ENCODE data around the gene TMTC1.

Gene TMTC1

DNA sequence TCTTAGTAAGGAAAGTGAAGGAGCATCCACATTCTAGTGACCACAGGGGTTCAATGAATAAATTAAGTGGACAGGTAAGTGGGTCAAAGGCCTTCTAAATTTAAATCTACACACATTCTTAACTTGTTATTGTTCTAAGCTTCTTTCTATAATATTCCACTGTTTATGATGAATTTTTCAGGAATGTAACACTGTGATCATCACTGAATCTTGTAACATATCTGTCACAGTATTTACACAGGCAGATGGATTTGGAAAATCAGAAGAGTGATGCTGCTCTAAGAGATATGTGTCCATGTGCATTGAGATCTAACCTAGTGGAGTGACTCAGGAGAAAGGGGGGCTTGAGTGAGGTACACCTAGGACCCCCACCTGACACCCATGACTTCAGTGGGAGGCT is 170.8 kb downstream of the TMTC1 start:
- DNase-seq (ENCODE audit: low spot score): no peak

DNA sequence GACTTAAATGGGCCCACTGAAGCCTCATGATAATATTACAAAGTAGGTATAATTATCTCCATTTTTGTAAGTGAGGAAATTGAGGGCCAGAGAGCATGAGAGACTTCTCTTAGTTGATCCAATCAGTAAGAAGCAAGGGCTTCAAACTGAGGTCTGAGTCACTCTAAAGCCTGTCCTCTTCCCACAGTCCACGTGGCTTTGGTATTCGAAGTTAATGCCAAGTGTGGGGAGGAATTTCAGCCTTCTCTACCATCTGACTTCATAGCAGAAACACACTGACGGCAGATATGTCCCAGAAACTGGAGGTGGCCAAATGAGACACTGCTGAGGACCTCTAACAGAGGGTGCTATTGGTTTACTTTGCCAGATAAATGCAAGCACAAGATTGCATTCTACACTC is 171.8 kb downstream of the TMTC1 start:
- peak; percentile 39 for DNase-seq (ENCODE audit: low spot score)

- DNase-seq (ENCODE audit: low spot score): no peak
Measured at GRCh38 chr12:29610473-29611170, 173.1 kb downstream of the TMTC1 start.

- no peak for DNase-seq (ENCODE audit: low spot score)
Measured at GRCh38 chr12:29609431-29610215, 174.1 kb downstream of the TMTC1 start.

DNA sequence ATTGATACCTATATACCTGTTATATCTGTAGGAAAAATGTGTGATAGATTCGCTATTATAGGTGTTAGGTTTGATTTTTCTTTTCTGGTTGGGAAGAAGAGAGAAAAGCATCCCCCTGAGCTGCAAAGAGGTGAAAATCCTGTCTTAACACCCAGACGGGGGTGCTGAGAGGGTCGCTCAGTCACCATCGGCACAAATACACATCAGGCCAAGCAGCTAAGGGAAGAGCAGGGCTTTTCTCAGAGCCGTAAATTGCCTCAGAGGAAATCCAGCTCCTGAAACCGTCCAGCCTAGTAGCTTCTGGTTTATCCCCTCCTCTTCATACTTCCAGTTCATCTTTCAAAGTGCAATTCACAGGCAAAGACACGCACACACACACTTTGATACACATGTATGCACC is 175.2 kb downstream of the TMTC1 start:
- DNase-seq (ENCODE audit: low spot score): no peak

GRCh38 chr12:29599381-29599780 is 184.4 kb downstream of the TMTC1 start:
- peak; percentile 30 for DNase-seq (ENCODE audit: low spot score)

DNA sequence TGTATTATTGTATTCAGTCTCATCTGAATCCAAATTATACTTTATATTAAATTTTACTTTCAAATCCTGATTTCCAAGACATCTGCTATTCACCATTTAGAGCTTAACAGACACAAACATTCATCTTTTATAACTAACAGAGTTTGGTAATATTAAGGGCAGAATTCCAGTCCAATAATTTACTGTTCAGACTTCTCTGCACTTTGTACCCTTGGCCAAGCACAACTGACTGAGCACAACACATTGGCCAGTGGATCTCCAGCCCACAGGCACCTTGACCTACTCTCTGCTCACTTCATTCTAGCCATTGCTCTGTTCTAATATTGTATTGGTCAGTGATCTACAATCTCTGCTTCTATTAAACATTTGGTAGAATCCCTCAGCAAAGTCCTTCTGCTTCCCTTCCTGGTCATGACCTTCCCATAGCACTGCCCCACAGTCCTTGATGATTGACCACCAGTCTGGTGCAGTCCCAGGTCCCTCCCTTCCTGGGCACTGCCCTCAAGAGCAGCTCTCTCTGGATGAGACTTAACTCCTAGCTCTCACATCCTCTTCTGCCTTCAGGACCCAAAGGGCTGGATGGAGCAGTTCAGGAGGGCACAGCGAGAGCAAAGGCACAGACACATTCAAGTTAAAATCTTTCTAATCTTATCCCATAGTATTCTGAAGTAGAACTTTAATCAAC is 188.5 kb downstream of the TMTC1 start:
- DNase-seq (ENCODE audit: low spot score): no peak

DNA sequence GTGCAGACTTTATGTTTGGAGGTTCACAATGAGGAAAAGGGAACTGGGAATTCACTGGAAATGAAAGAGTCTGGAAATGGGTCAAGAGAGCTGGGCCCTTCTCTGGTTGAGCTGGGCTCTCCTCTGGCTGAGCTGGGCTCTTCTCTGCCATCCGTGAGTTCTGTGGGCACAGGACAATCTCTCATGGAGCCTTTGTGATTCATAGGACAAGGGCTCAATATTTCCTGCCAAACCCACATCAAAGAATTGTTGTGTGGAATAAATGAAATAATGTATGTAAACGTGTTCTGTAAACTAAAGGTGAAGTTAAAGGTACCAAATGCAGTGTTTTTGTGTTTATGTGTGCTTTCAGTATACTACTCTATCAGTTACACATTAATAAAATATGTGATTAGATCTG is 190.7 kb downstream of the TMTC1 start:
- no peak for DNase-seq (ENCODE audit: low spot score)

DNA sequence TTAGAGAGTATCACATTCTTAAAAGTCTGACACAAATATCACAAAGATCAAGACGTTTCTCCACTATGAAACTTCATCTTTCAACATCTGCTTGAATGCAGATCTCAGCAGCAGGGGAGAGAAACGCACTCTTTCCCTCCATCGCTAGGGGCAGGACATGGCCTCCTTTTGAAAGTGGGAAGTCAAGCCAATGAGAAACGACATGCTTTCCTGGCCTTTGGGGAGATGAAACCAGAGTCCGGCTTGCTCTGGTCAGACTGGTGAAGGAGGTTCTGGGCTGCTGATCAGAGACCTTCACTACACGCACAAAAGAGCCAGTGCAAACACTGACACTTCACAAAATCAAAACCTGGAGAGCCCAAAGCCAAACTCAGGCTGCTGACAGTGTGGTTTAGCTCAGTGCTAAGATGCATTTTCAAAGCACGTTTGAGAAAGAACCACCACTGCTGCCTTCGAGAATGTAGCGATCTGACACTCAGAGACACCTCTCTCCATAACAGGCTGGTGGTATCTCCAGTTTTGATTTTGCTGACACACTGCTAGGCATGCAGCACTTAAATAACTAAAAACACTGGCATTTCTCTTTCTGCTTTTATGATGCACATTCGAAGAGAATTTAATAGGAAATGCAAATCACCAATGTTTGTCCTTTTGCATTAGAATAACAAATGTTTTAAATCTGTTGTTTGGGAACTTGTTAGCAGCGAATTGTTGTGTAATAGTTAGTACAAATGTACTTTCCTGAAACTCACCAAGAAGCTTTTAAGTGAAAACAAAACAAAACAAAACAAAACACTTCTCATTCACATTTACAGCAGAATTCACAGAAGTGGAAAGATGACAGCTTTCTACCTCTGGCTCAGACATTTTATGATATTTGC is 192.4 kb downstream of the TMTC1 start:
- DNase-seq (ENCODE audit: low spot score): peak; percentile 55

- no peak for DNase-seq (ENCODE audit: low spot score)
Measured at GRCh38 chr12:29589851-29590250, 193.9 kb downstream of the TMTC1 start.

DNA sequence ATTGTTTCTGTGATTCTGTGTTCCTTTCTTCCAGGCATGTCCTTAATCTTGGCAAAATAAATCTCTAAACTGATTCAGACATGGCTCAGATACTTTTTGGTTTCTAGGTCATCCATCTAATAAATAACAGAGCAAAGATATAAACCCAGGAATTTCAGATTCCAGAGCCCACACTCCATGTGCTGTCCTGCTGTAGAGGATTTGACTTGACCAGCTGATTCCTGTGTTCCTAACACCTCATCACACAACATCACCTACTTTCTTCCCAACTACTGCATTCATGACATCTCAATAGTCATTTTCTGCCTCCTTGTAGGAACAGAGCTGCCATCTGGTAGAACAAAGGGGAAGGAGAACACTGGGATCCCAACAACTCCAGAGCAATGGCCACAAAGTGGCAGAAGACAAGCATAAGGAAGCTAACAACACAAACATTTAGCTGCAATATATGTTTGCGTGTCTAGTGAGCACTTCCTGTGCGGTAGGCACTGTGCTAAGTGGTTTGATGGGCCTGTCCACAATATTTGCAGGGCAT is 194.4 kb downstream of the TMTC1 start:
- DNase-seq (ENCODE audit: low spot score): no peak

- DNase-seq (ENCODE audit: low spot score): no peak
Measured at GRCh38 chr12:29582677-29583272, 201.0 kb downstream of the TMTC1 start.

- no peak for DNase-seq (ENCODE audit: low spot score)
Measured at GRCh38 chr12:29582146-29582545, 201.6 kb downstream of the TMTC1 start.

DNA sequence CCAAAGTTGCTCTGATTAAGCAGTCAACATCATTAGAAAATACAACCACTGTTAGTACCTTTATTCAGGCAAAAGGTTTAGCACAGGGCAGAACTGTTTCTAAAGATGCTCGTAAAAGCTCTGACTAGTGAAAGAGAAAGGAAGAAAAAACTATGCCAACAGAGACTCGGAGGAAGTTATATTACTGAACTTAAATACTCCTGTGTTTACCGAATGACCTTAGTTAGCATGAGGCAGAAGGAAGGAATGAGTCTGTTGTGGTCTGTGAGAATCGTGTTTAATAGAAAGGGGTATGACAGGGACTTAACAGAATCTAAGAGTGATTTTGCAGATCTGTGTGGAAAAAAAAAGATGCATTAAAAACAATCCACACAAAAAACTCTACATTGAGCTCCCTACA is 202.1 kb downstream of the TMTC1 start:
- no peak for DNase-seq (ENCODE audit: low spot score)

DNA sequence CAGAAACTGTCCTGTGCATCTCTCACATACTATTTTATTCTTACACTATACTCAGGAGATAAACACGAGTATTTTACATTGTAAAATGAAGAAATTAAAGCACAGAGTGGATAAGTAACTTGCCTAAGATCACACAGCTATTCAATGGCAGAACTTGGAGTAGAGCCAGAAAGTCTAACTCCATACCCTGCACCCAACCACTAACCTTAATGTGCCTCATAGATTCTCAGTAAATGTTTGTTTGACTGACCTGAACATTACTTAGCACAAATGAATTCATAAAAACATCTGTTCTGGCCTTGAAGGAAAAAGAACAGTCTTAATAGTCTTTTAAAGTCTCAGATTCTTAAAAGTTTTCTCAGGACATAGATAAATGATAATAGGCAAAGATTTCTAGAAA is 202.8 kb downstream of the TMTC1 start:
- no peak for DNase-seq (ENCODE audit: low spot score)

GRCh38 chr12:29578731-29579130 is 205.0 kb downstream of the TMTC1 start:
- no peak for DNase-seq (ENCODE audit: low spot score)

DNA sequence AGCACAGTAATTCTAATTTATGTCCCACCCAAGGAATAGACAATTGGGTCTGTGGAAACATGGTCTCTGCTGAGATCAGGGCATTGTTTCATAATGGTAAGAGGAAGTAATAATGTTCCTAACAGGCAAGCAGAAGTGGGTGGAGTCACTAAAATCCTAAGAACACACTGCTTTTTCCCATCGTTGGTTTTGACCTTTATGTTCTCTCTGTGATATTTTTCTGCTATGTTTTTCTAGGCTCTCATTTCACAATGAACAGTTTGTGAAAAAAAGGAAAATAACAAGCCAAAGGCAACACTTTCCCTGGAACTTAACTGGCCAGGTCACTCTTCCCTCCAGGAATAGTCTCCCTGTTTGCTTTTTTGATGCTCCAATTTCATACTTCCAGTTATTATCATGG is 205.7 kb downstream of the TMTC1 start:
- no peak for DNase-seq (ENCODE audit: low spot score)

GRCh38 chr12:29574500-29574899 is 209.2 kb downstream of the TMTC1 start:
- DNase-seq (ENCODE audit: low spot score): no peak

GRCh38 chr12:29572938-29573337 is 210.8 kb downstream of the TMTC1 start:
- DNase-seq (ENCODE audit: low spot score): no peak

DNA sequence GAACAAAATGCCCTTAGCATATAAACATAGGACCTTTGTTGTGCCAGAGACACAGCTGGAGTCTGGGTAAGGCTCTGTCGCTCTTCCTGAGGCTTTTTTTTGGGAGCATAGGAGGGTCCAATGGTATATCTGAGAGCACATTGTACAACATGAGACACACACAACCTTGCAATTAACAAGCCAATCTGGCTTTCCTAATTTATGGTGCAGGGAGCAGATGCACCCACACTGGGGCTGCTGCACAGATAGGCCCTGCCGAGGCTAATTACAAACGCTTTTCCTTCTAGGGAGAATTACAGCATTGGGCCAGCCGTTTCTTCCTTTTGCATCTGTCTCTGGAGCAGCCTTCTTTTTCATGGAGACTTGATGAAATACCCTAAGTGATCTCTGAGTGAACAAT is 211.3 kb downstream of the TMTC1 start:
- no peak for DNase-seq (ENCODE audit: low spot score)

DNA sequence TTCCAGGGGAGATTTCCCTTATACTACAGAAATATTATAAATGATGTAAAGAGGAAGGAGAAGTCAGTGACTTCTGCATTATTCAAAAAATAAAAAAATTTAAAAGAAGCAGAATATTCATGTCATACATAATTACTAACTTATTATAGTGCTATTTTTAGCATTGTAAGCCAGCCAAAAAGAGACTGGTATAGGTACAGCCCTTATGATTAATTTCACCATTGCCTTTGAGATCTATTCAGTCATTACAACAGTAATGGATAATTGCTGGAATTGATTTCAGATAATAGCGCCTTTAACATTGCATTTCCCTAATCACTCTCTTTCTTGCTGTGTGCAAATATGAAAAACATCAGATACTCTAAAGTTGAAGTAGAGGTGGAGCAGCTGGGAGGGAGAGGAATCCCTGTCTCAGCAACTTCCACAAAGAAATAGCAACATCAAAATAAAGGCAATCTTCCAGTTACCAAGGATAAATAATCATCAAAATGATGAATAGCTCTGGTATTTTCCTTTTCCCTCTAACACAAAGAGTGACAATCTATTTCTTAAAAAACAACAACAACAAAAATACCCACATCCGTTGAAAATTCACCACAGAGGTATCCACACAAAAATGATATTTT is 214.5 kb downstream of the TMTC1 start:
- peak; percentile 12 for DNase-seq (ENCODE audit: low spot score)

Measured in AG20443 (cell line).